UCSD-AML1 (cell line): ENCODE results near the gene LOC101059915.
A peak's percentile ranks its signal among the peaks of the same experiment; 100 is the strongest.

Source experiments
- DNase-seq: peaks from one replicate; lab custom pipeline; 2025; ENCODE audit not compliant: unreplicated experiment; lab: John Stamatoyannopoulos, UW

The LOC101059915 gene

DNA sequence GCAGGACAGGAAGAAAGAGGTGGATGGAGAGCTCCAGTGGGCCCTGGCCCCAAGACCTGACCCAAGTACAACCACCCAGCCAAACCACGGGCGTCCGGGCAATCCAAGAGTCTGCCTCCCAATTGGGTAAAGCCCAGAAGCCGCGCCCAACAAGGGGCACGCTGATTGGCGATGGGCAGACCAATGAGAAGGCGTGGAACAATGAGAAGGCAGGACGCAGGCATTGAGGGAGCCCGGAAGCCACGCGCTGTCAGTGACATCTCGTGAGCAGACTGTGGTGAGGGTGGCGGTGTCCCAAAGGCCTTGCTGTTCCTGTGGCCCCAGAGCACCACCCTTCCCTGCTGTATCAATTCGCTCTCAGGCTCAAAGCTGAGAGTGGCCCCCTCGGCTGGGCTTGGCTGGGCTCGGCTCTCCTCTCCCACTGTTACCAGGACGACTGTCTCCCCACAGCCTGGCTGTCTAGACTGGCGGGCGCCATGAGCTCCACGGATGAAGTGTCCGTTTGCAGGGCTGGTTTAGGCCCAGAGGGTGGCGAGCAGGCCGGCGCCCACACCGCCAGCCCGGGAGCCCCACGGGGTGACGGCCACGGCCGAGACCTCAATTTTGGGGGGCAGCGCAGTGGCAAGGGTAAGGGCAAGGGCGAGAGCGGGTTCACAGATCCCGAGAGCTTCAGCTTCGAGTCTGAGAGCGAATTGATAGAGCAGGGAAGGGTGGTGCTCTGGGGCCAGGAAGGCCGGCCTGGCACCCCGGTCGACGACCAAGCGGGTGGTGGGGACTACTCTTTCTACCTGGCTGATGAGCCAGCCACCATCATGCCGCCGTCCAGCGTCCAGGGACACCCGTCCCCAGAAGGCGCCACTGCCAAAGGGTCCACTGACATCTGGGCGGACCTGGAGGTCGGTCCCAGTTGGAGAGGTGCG lies at the start of gene LOC101059915:
LOC101059915 (plus strand) TSS at position 219 of the 920 bp plus-strand sequence.
- DNase-seq, result no peak

DNA sequence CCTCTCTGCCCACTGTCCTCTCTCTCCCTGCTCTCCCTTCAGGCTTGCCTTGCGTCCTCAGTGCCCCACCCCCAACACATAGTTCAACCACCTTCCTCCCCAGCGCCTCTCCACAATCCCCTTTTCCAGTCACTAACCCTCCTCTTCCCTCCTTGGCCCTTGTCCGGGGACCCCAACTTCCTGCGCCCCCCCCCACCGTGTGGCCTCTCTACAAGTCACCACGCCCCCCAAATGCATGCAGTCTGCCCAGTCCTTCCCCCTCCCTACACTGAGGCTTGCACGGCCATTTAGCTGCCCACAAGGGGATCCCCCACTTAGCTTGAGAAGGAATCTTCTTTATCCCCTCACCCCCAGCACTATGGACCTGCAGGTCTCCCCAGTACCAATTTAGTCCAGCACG lies 49.6 kb upstream of the LOC101059915 start:
- no peak for DNase-seq

DNA sequence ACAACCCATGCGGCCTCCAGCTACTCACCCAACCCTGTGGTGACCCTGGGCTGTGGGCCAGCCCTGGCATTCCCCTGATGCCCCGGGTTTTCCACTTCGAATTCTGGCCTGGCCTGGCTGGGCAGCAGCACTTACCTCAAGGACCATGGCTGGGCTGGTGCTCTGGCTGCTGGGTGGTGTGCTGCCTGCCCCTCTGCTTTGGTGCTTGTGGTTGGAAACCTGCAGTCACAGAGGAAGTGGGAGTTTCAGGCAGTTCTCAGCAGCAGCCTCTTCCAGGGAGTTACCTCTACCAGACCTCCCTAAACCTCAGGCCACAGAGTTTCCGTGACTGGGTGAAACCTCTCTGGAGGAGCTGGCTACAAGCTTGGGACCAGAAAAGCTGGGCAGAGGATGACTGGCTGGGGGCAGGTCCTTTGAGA lies 49.0 kb upstream of the LOC101059915 start, which contains the start of gene CXCR3:
CXCR3 (minus strand) TSS at position 209 of the 419 bp plus-strand sequence; CDS start at position 147, 62 bp downstream.
- DNase-seq, result peak; percentile 82

DNA sequence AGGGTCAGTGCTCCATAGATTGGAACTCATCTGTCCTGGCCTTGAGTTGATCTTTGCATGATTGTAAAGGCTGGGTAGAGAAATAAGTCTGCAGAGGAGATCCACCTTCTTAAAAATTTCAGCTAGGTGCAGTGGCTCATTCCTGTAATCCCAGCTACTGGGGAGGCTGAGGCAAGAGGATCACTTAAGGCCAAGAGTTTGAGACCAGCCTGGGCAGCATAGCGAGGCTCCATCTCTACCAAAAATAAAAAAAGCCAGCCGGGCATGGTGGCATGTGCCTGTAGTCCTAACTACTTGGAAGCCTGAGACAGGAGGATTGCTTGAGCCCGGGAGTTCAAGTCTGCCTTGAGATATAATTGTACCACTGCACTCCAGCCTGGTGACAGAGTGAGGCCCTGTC lies 48.6 kb upstream of the LOC101059915 start:
- no peak for DNase-seq

DNA sequence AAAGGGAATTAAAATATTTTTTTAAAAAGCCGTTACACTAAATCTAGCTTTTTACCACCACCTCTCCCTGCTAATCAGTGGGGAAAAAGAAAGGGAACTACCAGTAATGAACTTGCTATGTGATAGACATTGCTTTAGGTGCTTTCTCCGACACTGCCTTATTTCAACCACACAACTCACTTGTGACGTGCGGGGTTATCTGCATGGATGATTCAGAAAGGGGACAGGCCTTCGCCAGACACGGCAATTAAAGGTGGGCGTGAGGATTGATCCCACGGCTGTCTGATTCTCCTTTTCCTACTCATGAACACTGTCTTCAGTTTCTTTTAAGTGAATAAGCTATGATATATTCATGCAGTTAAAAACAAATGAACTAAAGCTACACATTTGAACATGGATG lies 48.2 kb upstream of the LOC101059915 start:
- DNase-seq, result no peak

DNA sequence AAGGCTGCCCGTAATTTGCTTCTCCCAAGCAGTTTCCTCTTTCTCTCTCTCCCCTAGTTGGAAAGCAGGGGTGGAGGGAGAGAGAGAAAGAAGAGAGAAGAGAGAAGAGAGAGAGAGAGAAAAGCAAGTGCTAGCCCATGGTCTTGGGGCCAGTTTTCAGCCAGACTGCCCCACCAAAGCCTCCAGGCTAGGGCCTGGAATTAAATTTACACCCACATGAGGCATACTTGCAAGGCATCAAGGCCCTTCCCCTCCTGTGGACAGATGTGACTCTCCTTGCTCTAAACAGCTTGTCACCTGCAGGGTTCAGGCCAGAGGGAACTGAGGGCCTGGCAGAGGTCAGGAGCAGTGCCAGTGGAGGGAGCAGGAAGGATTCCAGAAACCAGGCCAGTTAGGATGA lies 47.4 kb upstream of the LOC101059915 start:
- no peak for DNase-seq

DNA sequence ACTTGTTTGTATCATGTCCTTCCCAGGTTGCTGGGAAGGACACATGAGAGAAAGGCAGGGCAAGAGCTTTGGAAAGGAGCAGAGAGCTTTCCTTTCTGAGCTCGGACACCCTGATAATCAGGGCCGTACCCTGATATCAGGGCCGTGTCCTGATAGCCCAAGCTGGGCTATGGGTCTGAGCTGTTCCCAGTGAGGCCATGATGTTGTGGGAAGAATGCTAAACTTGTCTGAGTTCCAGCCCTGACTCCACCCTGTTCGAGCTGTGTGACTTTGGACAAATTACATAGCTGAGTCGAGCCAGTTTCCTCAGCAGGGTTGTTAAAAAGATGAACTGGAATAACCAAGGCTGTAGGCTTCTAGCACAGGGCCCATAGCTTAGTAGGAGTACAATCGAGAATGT lies 45.7 kb upstream of the LOC101059915 start:
- no peak for DNase-seq

DNA sequence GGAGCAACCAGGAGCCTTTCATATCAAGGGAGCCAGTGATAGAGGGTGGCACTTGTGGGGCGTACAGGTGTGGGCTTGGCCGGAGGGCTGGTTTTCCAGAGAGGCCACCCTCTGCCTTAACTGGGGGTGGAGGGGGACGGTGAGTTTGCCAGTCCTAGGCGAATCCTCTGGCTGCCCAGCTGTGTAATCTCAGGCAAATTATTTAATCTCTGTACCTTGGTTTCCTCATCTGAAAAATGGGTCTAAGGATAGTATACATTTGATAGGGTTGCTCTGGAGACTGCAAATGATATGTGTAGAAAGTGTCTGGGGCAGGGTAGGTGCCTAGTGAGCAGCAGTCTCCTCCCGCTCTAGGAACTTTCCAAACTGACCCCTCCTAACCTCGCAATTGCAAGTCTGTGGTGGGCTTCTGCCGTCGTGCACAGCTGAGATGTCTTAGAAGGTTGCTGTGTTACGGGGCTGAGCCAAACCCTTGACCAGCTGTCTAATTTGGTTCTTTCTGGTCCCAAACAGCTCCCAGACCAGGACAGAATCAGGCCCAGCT lies 45.2 kb upstream of the LOC101059915 start:
- no peak for DNase-seq

DNA sequence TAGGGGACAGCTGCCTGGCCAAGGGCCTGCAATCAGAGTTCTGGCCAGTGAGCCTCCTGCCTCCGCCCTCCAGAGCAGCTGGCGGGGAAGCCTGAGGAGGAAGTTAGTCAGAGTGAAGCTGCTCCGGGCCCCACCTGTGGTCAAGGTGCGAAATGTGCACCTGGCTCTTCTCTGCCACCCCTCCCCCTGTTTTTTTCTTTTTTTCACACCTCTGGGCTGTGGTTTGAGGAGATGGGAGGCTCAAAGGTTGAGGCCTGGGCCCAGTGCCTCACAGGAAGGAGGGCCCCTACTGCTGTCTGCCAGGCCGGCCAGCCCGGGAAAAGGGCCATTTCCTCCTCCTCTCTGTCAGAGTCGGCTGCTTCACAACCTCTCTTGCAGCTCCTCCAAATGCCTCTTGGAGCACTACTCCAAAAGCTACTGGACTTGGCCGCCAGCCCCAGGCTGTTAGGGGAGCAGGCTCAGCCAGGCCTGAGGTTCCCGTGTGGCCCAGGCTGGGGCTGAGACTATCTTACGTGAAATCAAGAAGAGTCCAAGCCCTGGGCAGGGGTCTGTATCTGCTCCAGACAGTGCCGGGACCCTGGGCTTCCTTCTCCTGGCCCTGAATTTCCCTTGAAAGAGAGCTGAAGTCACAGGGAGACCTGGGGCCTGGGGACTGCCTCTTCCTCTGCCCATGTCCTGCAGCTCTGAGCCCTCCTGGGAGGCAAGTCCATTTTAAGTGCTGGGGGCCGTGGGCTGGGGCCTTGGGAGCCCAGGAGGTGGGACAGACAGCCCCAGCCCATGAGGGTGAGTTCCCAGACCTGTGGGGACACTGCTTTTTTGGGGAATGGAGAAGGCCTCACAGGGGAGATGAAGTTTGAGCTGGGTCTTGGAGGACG lies 44.5 kb upstream of the LOC101059915 start:
- DNase-seq, result peak; percentile 23

DNA sequence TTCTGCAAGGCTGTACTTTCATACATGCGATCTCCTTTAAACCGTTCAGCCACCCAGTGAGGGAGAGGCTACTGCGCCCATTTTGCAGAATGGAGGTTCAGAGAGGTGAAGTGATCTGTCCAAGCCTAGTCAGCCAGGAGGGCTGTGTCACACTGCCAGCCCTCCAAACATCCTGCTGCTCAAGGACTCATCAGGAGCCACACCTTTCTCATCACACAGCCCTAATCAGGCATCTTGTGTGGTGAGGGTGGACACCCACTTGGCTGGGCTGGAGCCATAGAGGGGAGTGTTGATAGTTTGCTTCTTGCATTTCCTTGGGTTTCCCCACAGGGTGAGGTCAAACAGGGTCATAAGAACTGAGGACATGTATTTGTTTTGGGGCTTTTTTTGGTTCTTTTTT lies 43.6 kb upstream of the LOC101059915 start:
- no peak for DNase-seq

DNA sequence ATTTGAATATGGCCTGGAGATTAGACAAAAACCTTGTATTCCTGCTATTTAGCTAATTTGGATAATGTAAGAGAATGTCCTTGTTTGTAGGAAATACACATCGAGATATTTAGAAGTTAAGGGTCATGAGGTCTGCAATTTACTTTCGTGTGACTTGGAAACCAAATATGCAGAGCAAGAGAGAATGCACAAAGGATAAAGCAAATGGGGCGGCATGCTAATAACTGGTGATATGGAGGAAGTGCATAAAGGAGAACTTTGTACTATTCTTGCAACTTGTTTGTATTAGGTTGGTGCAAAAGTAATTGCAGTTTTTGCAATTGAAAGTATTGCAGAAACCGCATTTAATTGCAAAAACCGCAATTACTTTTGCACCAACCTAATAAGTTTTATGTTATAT lies 41.9 kb upstream of the LOC101059915 start:
- no peak for DNase-seq

DNA sequence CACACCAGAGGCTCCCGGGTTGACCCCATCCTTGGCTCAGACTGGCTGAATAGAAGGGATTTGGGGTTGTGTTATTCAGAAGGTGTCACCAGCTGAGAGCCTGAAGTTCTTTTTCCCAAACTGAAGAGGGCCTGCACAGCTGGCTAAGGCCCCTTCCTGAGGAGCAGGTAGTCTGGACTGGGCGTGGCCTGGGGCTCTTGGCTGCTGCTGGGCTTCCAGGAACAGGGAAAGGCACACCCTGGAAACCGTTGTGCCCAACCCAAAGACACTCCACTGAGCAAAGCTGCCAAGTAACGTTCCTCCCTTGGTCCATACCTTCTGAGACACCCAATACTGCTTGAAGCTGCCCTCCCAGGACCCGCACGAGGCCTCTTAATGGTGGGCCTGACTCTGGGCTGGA lies 40.8 kb upstream of the LOC101059915 start:
- DNase-seq, result no peak

DNA sequence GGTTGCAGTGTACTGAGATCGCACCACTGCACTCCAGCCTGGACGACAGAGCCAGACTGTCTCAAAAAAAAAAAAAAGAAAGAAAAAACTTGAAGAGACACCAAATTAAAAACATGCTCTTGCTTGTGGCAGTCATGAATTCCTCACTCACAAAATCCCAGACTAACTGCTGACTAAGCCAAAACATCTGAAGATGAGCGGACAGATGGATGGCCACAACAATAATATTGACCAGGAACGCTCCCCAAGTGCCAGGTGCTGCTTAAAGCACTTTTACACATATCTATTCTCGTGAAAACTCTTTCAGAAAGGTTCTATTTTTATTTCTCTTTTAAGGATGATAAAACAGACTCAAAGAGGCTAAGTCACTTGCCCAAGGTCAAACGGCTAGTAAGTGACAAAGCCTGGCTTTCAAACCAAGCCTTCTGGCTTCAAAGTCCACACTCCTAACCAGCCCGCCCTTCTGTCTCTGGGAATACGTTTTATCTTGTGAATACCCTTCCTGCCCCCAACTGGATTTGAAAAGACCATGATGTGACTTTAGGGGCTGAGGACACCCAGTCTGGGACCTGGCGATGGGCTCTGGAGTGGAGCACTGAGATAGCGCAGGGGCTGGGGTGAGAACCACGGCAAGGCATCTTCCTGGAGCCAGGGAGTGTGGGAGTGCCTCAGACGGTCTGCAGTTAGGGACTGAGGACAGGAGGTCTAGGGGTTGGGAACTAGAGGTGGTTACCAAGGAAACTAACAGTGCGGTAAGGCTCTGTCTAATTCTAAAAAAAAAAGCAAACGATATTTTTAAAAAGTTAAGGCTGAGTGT lies 39.5 kb upstream of the LOC101059915 start:
- no peak for DNase-seq

DNA sequence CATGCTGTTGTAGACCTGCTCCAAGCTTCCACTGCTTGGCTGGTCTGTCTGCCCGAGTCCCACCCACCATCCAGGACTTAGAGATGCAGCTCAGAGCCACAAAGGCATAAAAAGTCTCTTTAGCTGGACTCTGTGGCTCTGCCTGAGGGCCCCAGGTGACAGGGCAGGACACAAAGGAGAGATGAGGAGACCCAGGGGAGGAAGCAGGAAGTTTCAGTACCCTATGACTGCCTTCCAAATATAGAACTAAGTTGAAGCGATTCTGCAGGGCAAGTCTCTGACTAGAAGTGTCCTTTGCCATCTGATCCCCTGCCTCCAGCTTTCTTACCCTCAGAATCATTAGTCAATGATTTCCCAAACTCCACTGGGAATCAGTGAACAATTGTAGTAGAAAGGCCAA lies 37.9 kb upstream of the LOC101059915 start:
- no peak for DNase-seq

DNA sequence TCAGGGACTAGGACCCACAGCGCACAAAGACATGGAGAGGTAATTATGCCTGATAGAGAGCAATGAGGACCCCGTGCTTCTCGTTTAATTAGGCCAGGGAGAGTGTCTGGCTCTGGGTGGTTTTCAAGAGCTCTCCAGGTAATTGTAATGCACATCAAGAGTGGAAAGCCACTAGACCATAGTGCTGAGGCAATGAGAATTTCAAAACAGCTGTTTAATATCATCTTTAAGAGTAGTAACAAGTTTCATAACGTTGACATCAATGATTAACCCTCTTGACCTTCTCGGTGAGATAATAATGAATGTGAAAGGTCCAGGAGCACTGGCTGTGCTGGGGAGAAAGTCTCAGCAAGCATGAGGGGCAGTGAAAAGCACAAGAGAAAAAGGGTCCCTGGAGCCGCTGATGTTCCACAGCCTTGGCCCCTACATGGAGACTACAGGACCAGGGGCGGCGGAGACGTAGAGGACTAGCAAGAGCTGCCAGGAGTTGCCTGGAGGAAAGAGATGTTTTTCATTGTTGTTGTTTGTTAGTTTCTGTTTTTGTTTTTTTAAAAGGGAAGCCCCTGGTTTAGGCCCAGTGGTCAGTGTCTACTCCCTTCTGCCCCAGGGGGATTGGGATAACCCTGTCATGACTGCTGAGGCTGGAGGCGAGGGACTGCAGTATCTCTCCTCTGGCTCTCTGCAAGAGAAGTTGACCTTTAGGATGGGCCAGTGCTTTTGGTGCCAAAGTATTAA lies 34.3 kb upstream of the LOC101059915 start:
- no peak for DNase-seq

DNA sequence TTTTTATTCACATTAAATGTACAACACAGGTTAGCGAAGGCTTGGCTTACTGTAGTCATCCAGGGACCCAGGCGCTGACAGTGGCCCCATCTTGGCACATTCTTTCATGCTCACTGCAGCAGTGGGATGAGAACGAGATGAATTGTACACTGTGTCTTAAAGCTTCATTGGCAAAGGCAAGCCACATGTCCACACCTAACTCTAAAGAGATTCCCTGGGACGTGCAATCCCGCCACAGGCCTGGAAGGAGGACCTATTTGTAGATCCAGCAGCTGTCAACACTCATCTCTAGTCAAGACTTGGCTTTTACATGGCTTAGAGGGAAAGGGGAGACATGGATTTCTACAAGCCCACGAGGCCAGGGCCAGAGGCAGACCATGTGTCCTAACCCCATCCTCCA lies 33.0 kb upstream of the LOC101059915 start:
- DNase-seq, result no peak

DNA sequence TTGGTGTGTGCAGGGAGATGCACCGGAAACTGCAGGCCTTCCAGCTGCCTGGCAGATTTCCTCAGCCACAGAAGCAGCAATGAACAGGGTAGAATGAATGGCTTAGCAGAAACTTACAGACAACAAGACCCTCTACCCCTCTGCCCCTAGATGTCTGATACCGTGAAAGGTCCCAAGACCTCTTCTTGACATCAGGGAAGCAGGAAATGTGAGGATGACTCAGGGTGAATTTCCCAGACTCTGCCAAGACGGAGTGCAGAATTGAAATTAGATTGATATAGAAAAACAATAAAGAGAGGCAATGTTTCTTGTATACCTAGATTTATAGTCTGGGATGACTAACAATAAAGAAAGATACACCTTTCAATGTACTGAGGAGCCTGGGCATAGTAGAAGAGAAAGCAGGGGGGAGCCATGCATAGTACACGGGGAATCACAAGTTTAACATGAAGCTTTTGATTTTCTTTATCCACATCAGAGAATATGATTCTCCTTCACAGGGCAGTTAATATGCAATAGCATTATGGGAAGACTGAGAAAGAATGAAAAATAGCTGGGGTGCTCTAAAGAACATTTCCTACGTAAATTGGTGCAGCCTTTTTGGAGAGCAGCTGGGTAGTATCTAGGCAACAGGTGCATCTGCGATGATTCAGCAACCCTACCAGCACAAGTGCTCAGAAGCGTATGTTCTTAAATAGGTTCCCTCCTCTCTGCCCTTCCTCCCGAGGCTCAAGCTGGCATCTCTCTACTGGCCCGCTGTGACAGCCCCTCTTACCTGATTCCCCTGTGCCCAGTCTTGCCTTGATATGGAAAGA lies 30.7 kb upstream of the LOC101059915 start:
- no peak for DNase-seq

DNA sequence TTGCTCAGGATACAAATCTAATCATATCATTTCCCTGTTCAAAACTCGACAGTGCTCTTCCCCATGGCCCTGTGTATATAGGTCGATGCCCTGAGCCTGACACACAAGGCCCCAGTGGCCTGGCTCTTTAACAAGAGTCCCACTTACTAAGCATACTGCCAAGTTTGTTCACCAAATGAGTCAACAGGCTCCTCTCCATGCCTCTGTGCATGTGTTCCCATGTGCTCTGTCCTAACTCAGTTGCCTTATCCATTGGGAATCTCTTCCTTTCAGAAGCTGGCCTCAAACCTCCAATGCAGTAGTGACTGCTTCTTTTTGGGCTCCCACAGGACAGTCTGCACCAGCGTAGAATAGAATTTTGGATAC lies 30.1 kb upstream of the LOC101059915 start:
- no peak for DNase-seq

DNA sequence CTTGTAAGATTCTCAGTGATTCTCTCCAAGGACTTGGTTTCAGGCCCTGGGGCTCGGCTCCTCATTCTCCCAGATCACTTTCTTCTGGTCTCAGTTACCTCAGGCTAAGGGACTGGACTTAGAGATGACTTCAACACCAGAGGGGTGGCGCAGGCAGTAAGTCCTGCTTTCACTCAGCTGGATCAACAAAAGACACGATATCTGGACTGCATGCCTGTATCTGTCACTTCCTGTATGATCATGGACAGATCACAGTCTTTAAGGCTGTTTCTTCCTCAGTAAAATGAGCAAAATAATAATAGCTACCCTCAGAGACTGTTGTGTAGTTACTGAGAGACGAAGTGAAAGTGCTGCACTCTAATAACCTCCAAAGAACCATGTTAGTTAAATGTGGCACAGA lies 29.5 kb upstream of the LOC101059915 start:
- DNase-seq, result no peak
